Osteoblast (primary cell): Measurements from ENCODE around the gene ALDOC. TPM values are rescaled to one million over a fixed set of nuclear protein-coding genes. Genes with fewer than 3 reads are reported as not detected.
A peak's percentile ranks its signal among the peaks of the same experiment; 100 is the strongest.

ENCODE experiments used
- DNase-seq: peaks from one replicate; pipeline ENCODE4 v3.0.0; 2011; ENCODE audit warnings: low spot score, mixed read lengths; ENCODE audit not compliant: insufficient read length; ENCODE audit errors: missing footprints
- H2AFZ ChIP-seq: 2 replicates; pipeline ENCODE4 v1.6.0; 2011; ENCODE audit warnings: mild to moderate bottlenecking, low read length
- H3K27ac ChIP-seq: 2 replicates; pipeline ENCODE4 v1.5.1; 2011; ENCODE audit warnings: mild to moderate bottlenecking, low read depth, low read length, moderate library complexity
- H3K27me3 ChIP-seq: 2 replicates; pipeline ENCODE4 v1.6.0; 2012; ENCODE audit warnings: mild to moderate bottlenecking, control low read depth, inconsistent platforms, low read length, moderate library complexity; ENCODE audit not compliant: insufficient read depth
- H3K36me3 ChIP-seq: 2 replicates; pipeline ENCODE4 v1.5.1; 2011; ENCODE audit warnings: mild to moderate bottlenecking, low read length, control low read depth, moderate library complexity; ENCODE audit not compliant: insufficient read depth
- H3K4me1 ChIP-seq: 2 replicates; pipeline ENCODE4 v1.5.1; 2011; ENCODE audit warnings: mild to moderate bottlenecking, low read length, control low read depth, moderate library complexity; ENCODE audit not compliant: insufficient read depth
- H3K4me2 ChIP-seq: 2 replicates; pipeline ENCODE4 v1.6.0; 2011; ENCODE audit warnings: mild to moderate bottlenecking, low read length; ENCODE audit not compliant: insufficient read depth
- H3K4me3 ChIP-seq: fragments of 200-600 bp; sonication (generic); 3 replicates; pipeline ENCODE4 v1.5.1; 2012; ENCODE audit warnings: mild to moderate bottlenecking, low read length, inconsistent platforms; ENCODE audit not compliant: insufficient read depth
- H3K79me2 ChIP-seq: 2 replicates; pipeline ENCODE4 v1.6.0; 2012; ENCODE audit warnings: mild to moderate bottlenecking, low read length, control low read depth, inconsistent platforms; ENCODE audit not compliant: insufficient read depth
- H3K9me3 ChIP-seq: 2 replicates; pipeline ENCODE4 v1.5.1; 2011; ENCODE audit warnings: low read depth, low read length, control low read depth
- H4K20me1 ChIP-seq: 2 replicates; pipeline ENCODE4 v1.6.0; 2012; ENCODE audit warnings: mild to moderate bottlenecking, low read length, control low read depth; ENCODE audit not compliant: insufficient read depth
- CTCF ChIP-seq: IDR thresholded peaks from 2 replicates; pipeline ENCODE4 v1.5.1; 2011; ENCODE audit warnings: mild to moderate bottlenecking, low read depth, low read length, moderate library complexity; ENCODE audit errors: extremely low read depth
- total RNA-seq: library from RNA; depleted of rRNA; stranded (reverse); fragments of >200 nt; gene quantifications from 2 replicates; pipeline ENCODE4 v1.2.3, GENCODE V29; 2012

ALDOC gene
- total RNA-seq, 1 donor, result 17.0 TPM

GRCh38 chr17:28552176-28552999 is 24.3 kb downstream of the ALDOC start, which contains the start of gene UNC119:
TSS of gene UNC119 (minus strand) at chr17:28552624. CDS start at chr17:28552557, 67 bp downstream.
- H3K27me3 ChIP-seq, result no peaks in the 10 kb centered on the region
- TF ChIP-seq CTCF, result no peak

GRCh38 chr17:28551421-28552175 is 25.1 kb downstream of the ALDOC start:
- Histone ChIP-seq H3K4me1 (peaks cover 5% of the 10 kb centered on the region), H3K36me3 (peaks cover 41% of the 10 kb centered on the region), H3K4me2 (peak overlapping the region; percentile 90), H3K9me3 (no peaks in the 10 kb centered on the region), H2AFZ (peak overlapping the region; percentile 81), H3K27ac (no peak overlapping the region), H3K4me3 (peak overlapping the region; percentile 81), H3K79me2 (peaks cover 20% of the 10 kb centered on the region), H4K20me1 (peaks cover 39% of the 10 kb centered on the region), H3K27me3 (no peaks in the 10 kb centered on the region)
- peak; percentile 96 for DNase-seq
- TF ChIP-seq CTCF, result no peak

More at GRCh38 chr17:28552176-28552999, 24.3 kb downstream of the ALDOC start, which contains the start of gene UNC119:
- Histone ChIP-seq H3K36me3 (peaks cover 39% of the 10 kb centered on the region), H2AFZ (peak within 1 kb of the TSS; percentile 81), H3K9me3 (no peaks in the 10 kb centered on the region), H3K27ac (no peak within 1 kb of the TSS), H3K4me3 (peak within 1 kb of the TSS; percentile 81), H4K20me1 (peaks cover 39% of the 10 kb centered on the region), H3K79me2 (peaks cover 20% of the 10 kb centered on the region), H3K4me1 (peaks cover 5% of the 10 kb centered on the region), H3K4me2 (peak within 1 kb of the TSS; percentile 90)
- DNase-seq, result peak; percentile 98

GRCh38 chr17:28550858-28551257 is 25.8 kb downstream of the ALDOC start:
- TF ChIP-seq CTCF, result no peak
- H2AFZ ChIP-seq, result no peak overlapping the region
- peaks cover 33% of the 10 kb centered on the region for H3K36me3 ChIP-seq
- no peak overlapping the region for H3K4me2 ChIP-seq
- no peak for DNase-seq
- no peaks in the 10 kb centered on the region for H3K9me3 ChIP-seq
- H3K27ac ChIP-seq, result no peak overlapping the region
- peaks cover 39% of the 10 kb centered on the region for H4K20me1 ChIP-seq
- H3K27me3 ChIP-seq, result no peaks in the 10 kb centered on the region
- H3K79me2 ChIP-seq, result peaks cover 20% of the 10 kb centered on the region
- H3K4me1 ChIP-seq, result peaks cover 5% of the 10 kb centered on the region
- H3K4me3 ChIP-seq, result no peak overlapping the region
